Activated CD8-positive, alpha-beta T cell treated with anti-CD3 and anti-CD28 coated beads for 36 hours (primary cell): Measurements from ENCODE around the gene PRPF6. TPM values are rescaled to one million over a fixed set of nuclear protein-coding genes. Genes with fewer than 3 reads are reported as not detected.

ENCODE experiments used
- ATAC-seq: fragments of 200-7000 bp; cut with Tn5 transposase; one replicate; pipeline ENCODE4 v1.10.0; 2021; ENCODE audit warnings: mild to moderate bottlenecking, moderate library complexity
- CTCF ChIA-PET: fragments of 350-600 bp; sonication (Branson Sonifier 250); formaldehyde crosslinking; loops from one replicate; lab custom pipeline; 2021; ENCODE audit warnings: antibody characterized with exemption; lab: Charles Lee
- POLR2A ChIA-PET: fragments of 350-600 bp; sonication (Branson Sonifier 250); formaldehyde crosslinking; loops from one replicate; lab custom pipeline; 2021; ENCODE audit warnings: antibody characterized with exemption; lab: Charles Lee
- DNase-seq: peaks from one replicate; pipeline ENCODE4 v3.0.0-alpha.2; 2020
- H3K27ac Mint-ChIP-seq: one replicate; pipeline ENCODE4 v1.8.0; 2021; ENCODE audit warnings: mild to moderate bottlenecking, mixed read lengths
- H3K27me3 Mint-ChIP-seq: one replicate; pipeline ENCODE4 v1.8.0; 2021; ENCODE audit warnings: mixed read lengths
- H3K36me3 Mint-ChIP-seq: one replicate; pipeline ENCODE4 v1.8.0; 2021; ENCODE audit warnings: low read depth, mixed read lengths
- H3K4me1 Mint-ChIP-seq: one replicate; pipeline ENCODE4 v1.8.0; 2021; ENCODE audit warnings: low read depth, mixed read lengths
- H3K4me3 Mint-ChIP-seq: one replicate; pipeline ENCODE4 v1.8.0; 2021; ENCODE audit warnings: mild to moderate bottlenecking, moderate library complexity, mixed read lengths
- H3K9me3 Mint-ChIP-seq: one replicate; pipeline ENCODE4 v1.8.0; 2021; ENCODE audit warnings: mixed read lengths
- CTCF ChIP-seq: fragments of 200-600 bp; IDR thresholded peaks from one replicate; pipeline ENCODE4 v1.8.0; 2022; ENCODE audit warnings: antibody characterized with exemption, mild to moderate bottlenecking
- intact Hi-C: fragments of 100-400 bp; cut with micrococcal nuclease; formaldehyde crosslinking; loops from one replicate; pipeline ENCODE4 v1.10.0; 2022
- total RNA-seq, 2 experiments: library from RNA; stranded (reverse); gene quantifications; one replicate each; pipeline ENCODE4 v1.2.3, GENCODE V29; 2021

PRPF6 gene
- total RNA-seq, 2 experiments from 2014 or later: 53.0 to 55.5 TPM

GRCh38 chr20:63961664-63962425 lies 19.1 kb upstream of the PRPF6 start:
- intact Hi-C loops: no loop called here
- H3K27ac Mint-ChIP-seq: no peak overlapping the region
- POLR2A ChIA-PET: interaction anchor here (1.0 to 1.3 kb wide), 3 partner anchors 9 to 28 kb away, joined by 3 read pairs; partner anchors contain the start of gene SAMD10

GRCh38 chr20:63962426-63963347 lies 18.2 kb upstream of the PRPF6 start:
- H3K4me3 Mint-ChIP-seq: no peak overlapping the region
- no peaks in the 10 kb centered on the region for H3K27me3 Mint-ChIP-seq
- DNase-seq (no peak), ATAC-seq (no peak)
- CTCF ChIA-PET: no interaction called here
- no peak overlapping the region for H3K27ac Mint-ChIP-seq
- POLR2A ChIA-PET: interaction anchor here (1.0 to 1.3 kb wide), 3 partner anchors 8 to 29 kb away, joined by 3 read pairs; partner anchors contain the start of gene SAMD10
- H3K36me3 Mint-ChIP-seq: peaks cover 31% of the 10 kb centered on the region
- no peaks in the 10 kb centered on the region for H3K9me3 Mint-ChIP-seq
- intact Hi-C loops: no loop called here
- no peak for TF ChIP-seq CTCF
- H3K4me1 Mint-ChIP-seq: peaks cover 9% of the 10 kb centered on the region

More at GRCh38 chr20:63961664-63962425, 19.1 kb upstream of the PRPF6 start:
- H3K36me3 Mint-ChIP-seq: peaks cover 26% of the 10 kb centered on the region
- no peaks in the 10 kb centered on the region for H3K27me3 Mint-ChIP-seq
- H3K4me1 Mint-ChIP-seq: peaks cover 16% of the 10 kb centered on the region
- ATAC-seq (no peak), DNase-seq (no peak)
- CTCF ChIA-PET: no interaction called here
- H3K9me3 Mint-ChIP-seq: no peaks in the 10 kb centered on the region
- TF ChIP-seq CTCF: no peak
- H3K4me3 Mint-ChIP-seq: no peak overlapping the region

- Mint-ChIP-seq H3K36me3 (peaks cover 34% of the 10 kb centered on the region), H3K4me1 (peaks cover 5% of the 10 kb centered on the region), H3K9me3 (no peaks in the 10 kb centered on the region), H3K4me3 (no peak overlapping the region), H3K27me3 (no peaks in the 10 kb centered on the region), H3K27ac (no peak overlapping the region)
- ChIA-PET POLR2A (interaction anchor here (1.0 kb wide), 1 partner anchor 69 kb away, joined by 3 read pairs; the partner anchor contains the start of gene DNAJC5), CTCF (interaction anchor here (0.9 to 1.1 kb wide), 2 partner anchors 11 to 76 kb away, joined by 3 read pairs; no protein-coding TSS in a partner anchor)
- intact Hi-C loops: no loop called here
- TF ChIP-seq CTCF: no peak
- ATAC-seq (no peak), DNase-seq (no peak)
Measured at GRCh38 chr20:63963348-63963741, 17.6 kb upstream of the PRPF6 start.

- CTCF ChIA-PET: interaction anchor here (0.9 to 1.1 kb wide), 2 partner anchors 10 to 75 kb away, joined by 3 read pairs; no protein-coding TSS in a partner anchor
- no peak for DNase-seq
- Mint-ChIP-seq H3K36me3 (peaks cover 34% of the 10 kb centered on the region), H3K27me3 (no peaks in the 10 kb centered on the region), H3K4me3 (no peak overlapping the region), H3K27ac (no peak overlapping the region), H3K9me3 (no peaks in the 10 kb centered on the region), H3K4me1 (peaks cover 7% of the 10 kb centered on the region)
- TF ChIP-seq CTCF: no peak
- intact Hi-C loops: no loop called here
- POLR2A ChIA-PET: interaction anchor here (1.0 kb wide), 1 partner anchor 69 kb away, joined by 3 read pairs; the partner anchor contains the start of gene DNAJC5
- ATAC-seq: no peak
Measured at GRCh38 chr20:63963784-63964301, 17.1 kb upstream of the PRPF6 start.
